GM10266 (cell line): ENCODE measurements around the gene COL15A1.
A peak's percentile ranks its signal among the peaks of the same experiment; 100 is the strongest.

Experiments used
- DNase-seq: peaks from one replicate; pipeline ENCODE4 v3.0.0; 2012; ENCODE audit errors: extremely low spot score
- TF ChIP-seq, protein P1 (sequence below): IDR thresholded peaks from 2 replicates; pipeline ENCODE4 v1.5.1; 2012; ENCODE audit warnings: mild to moderate bottlenecking, low read depth; ENCODE audit not compliant: control insufficient read depth, insufficient read depth; ENCODE audit errors: missing control alignments

COL15A1 gene

DNA sequence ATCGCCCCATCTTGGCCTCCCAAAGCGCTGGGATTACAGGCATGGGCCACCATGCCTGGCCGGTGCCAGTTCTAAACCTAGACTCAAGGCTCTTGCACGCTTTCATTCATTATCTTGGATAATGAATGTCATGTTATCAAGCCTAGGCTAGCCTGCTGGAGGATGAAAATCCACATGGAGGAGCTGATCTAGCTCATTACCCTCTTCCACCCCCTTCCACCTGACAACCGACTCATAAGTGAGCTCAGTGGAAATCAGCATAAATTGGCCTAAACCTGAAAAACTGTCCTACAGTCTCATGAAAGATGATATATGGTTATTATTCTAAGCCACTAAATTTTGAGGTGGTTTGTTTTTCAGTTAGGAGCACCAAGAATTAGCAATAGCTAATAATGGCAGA is 157.6 kb downstream of the COL15A1 start:
- TF ChIP-seq, protein P1, sequence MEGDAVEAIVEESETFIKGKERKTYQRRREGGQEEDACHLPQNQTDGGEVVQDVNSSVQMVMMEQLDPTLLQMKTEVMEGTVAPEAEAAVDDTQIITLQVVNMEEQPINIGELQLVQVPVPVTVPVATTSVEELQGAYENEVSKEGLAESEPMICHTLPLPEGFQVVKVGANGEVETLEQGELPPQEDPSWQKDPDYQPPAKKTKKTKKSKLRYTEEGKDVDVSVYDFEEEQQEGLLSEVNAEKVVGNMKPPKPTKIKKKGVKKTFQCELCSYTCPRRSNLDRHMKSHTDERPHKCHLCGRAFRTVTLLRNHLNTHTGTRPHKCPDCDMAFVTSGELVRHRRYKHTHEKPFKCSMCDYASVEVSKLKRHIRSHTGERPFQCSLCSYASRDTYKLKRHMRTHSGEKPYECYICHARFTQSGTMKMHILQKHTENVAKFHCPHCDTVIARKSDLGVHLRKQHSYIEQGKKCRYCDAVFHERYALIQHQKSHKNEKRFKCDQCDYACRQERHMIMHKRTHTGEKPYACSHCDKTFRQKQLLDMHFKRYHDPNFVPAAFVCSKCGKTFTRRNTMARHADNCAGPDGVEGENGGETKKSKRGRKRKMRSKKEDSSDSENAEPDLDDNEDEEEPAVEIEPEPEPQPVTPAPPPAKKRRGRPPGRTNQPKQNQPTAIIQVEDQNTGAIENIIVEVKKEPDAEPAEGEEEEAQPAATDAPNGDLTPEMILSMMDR, result no peak
- no peak for DNase-seq

DNA sequence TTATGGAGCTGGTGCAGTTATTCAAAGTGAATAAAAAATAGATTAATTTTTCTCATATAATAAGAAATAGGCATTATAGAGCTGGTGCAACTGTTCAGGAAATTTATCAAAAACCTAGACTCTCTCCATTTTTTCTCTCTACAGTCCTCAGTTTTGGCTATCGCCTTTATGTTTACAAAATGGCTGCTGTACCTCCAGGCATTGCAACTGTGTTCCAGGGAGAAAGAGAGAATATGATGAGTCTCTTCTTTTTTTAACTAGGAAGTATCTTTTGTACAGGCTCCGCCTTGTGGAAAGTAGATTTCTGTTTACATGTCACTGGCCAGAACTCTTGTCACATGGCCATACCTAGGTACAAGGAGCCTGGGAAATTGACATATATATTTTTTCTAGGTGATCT is 158.1 kb downstream of the COL15A1 start:
- no peak for DNase-seq
- TF ChIP-seq, protein P1, result no peak

DNA sequence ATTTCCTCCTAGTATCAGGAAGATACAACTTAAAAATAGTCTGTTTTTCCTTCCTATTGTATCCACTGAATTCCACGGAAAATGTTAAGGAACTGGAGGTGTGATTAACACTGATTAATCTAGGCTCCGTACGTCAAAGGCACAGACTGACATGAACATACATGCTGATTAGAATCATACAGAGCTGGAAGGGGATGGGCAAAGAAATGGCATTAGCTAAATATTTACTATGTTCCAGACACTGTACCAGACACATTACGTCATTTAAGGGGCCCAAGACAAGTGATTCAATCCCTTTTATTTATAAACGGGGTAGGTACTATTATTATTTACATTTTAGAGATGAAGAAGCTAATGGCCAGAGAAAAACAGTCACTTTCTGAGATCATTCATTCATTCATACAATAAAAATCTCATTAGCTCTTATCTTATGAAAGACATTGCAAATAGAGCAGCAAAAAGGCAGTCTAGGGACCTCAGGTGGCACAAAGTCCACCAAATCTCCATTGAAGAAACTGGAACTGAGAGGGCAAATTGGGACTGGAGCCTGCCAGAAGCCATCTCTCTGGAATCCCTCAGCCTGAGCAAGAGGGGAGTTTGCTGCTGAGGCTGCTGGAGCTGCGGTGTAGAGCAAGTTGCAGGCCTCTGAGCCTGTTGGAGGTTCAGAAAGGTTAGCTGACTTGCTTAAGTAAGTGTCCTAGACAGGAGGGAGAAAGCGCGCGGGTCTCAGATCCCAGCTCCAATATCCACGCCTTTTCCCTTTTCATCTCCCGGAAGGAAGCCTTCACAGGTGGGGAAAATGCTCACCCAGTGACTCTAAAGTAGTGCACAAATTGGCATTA is 159.6 kb downstream of the COL15A1 start:
- TF ChIP-seq, protein P1, result no peak
- DNase-seq, result no peak

DNA sequence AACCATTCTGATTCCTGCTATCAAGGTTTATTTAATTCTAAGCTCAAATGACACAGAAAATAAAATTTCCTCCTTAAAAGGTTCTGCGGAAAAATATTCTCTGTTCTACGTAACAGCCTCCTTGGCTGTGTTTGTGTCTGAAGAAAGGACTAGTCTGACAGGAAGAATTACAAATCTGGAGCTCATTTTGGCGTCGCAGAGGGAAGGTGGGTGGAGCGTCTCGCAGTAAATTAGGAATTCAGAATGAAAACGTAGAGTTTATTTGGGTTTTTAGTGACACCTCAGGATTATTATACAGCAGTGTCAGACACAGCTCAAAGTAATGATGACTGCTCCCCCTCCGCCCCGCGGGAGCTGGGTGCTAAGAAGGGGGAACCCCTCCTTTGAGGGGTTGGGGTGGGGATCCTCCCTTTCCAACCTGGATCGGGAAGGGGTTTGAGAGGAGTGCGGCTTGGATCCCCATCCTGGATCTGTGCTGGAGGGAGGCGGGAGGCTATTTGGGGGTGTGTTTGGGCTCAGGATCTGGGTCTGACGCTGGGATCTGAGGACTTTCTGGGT is 160.3 kb downstream of the COL15A1 start:
- peak; percentile 26 for DNase-seq
- TF ChIP-seq, protein P1, result no peak

DNA sequence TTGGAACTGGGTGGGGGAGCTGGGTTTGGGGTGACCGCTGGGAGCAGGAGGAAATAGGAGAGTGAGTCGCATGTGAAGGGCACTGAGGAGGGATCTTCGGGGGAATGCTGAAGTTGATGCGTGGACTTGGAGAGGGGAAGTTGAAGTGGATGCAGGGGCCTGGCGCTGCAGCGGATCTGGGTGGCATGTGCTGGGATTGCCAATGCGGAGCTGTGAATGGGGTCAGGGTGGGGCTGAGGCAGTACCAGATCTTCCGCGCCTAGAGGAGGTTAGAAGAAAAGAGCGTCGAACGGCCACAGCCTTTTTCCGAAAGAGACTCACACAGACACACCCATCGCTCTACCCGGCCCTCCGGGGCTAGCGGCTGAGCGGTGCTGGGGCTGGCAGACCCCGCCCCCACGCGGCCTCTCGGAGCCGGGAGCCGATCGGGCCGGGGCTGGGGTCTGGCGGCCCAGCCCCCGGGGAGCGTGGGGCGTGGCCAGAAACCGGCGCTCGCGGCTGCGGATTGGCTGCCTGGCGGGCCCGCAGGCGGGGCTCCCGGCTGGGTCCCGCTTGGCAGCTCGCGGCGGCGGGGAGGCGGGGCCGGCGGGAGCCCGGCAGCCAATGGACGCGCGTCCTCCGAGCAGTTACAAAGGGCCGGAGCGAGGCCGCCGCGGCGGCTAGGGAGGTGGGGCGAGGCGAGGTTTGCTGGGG is 160.9 kb downstream of the COL15A1 start, which contains the start of gene TGFBR1:
Gene TGFBR1 (plus strand): TSS at position 655 of the 693 bp plus-strand sequence. CDS start 93 bp downstream, outside the sequence.
- peak; percentile 99 for DNase-seq
- TF ChIP-seq, protein P1, result no peak

DNA sequence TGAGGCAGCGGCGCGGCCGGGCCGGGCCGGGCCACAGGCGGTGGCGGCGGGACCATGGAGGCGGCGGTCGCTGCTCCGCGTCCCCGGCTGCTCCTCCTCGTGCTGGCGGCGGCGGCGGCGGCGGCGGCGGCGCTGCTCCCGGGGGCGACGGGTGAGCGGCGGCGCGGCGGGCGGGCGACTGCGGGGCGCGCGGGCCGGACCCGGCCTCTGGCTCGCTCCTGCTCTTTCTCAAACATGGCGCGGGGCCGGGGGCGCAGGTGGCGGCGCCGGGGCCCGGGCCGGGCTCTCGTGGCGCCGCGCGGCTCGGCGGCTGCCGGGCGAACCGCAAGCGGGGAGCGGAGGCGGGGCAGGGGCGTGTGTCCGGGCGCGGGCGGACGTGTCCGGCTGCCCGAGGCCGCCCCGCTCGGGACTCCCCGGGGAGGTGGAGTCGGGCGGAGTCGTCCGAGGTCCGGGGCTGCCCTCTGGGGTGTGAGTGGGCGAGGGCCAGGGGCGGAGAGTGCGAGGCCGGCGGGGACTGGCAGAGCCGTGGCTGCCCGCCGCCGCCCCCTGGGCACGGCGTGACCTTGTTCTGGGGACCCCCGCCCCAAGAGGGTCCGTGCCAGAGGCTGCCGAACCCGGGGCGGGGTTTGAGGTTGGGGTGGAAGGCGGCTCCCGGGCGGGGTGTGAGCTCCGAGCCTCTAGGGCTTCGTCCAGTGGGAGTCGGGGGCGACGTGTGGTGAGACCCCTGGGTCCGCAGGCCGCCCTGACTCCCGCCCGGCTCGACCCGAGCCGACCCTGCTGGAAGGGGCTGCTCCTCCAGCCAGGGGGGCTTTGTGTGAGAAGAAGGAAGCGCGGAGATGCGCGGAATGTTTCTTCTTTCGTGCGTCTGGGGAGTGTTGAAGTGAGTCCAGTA is 161.7 kb downstream of the COL15A1 start:
- DNase-seq, result peak; percentile 89
- TF ChIP-seq, protein P1, result no peak
